Left lung (tissue), 10 donors: ENCODE results near the gene HIRIP3. TPM values are rescaled to one million over a fixed set of nuclear protein-coding genes. Genes with fewer than 3 reads are reported as not detected.

Source experiments
- ATAC-seq: fragments of 200-7000 bp; cut with Tn5 transposase; one replicate; pipeline ENCODE4 v1.9.1; 2020; ENCODE audit warnings: moderate library complexity
- DNase-seq, 4 donors: peaks; one replicate each; pipeline ENCODE4 v3.0.0-alpha.2; 2013 to 2020
- H3K27ac ChIP-seq, 2 donors: fragments of 200-600 bp; sonication (generic) in 1 of 2; one replicate each; pipeline versions ENCODE4 v1.5.0 to v1.8.0; 2020 to 2021
- H3K27me3 ChIP-seq, 2 donors: fragments of 200-600 bp; sonication (generic) in 1 of 2; one replicate each; pipeline versions ENCODE4 v1.5.0 to v1.8.0; 2020 to 2021
- H3K36me3 ChIP-seq, 2 donors: fragments of 200-600 bp; sonication (generic) in 1 of 2; one replicate each; pipeline versions ENCODE4 v1.5.0 to v1.8.0; 2020 to 2021
- H3K4me1 ChIP-seq, 2 donors: fragments of 200-600 bp; one replicate each; pipeline ENCODE4 v1.8.0; 2021
- H3K4me3 ChIP-seq, 2 donors: fragments of 200-600 bp; sonication (generic) in 1 of 2; one replicate each; pipeline versions ENCODE4 v1.5.0 to v1.8.0; 2020 to 2021; ENCODE audit warnings: mild to moderate bottlenecking in 1 of 2
- H3K9me3 ChIP-seq, 2 donors: fragments of 200-600 bp; sonication (generic) in 1 of 2; one replicate each; pipeline versions ENCODE4 v1.5.0 to v1.8.0; 2020 to 2021
- intact Hi-C, 2 donors: fragments of 100-400 bp; cut with DNase I; formaldehyde crosslinking; loops; one replicate each; pipeline versions ENCODE4 v1.11.2 to v1.14.2; 2022
- polyA plus RNA-seq, 6 donors: library from polyadenylated mRNA; unstranded; fragments of 120-200 nt; gene quantifications; one replicate each; pipeline ENCODE4 v1.2.1, GENCODE V29; 2013; ENCODE audit not compliant: insufficient read length in 6 of 6
- total RNA-seq, 2 donors: library from RNA; stranded (reverse); fragmentation: NEBNext Ultra II Directional; extraction: Animal tissue kit (Norgen Biotek cat#: 25700); gene quantifications; one replicate each; pipeline ENCODE4 v1.2.1, GENCODE V29; 2021
- TF ChIP-seq, protein P1 (sequence below), 2 donors: fragments of 200-600 bp; sonication (generic) in 1 of 2; IDR thresholded peaks; one replicate each; pipeline versions ENCODE4 v1.5.0 to v1.8.0; 2021; ENCODE audit warnings: antibody characterized with exemption in 2 of 2
- donor health status: DM: no; HTN: yes; CAD: no.
- donor health status: DM: no; HTN: no; CAD: no.

The HIRIP3 gene
- total and polyA plus RNA-seq, 8 donors, result 14.4 to 20.7 (median 18.1) TPM

GRCh38 chr16:30009990-30010843 is 14.8 kb upstream of the HIRIP3 start:
- H3K27ac ChIP-seq, result no peak overlapping the region
- intact Hi-C loops, result loop anchor here in 1 of 2 donors (10.0 kb wide), 3 partner anchors 85 to 305 kb away; partner anchors contain the start of gene KCTD13
- peak overlapping the region; percentile 15 to 28 for H3K4me3 ChIP-seq
- peaks cover 29 to 64% of the 10 kb centered on the region in 2 donors for H3K27me3 ChIP-seq
- peaks cover 12 to 18% of the 10 kb centered on the region in 2 donors for H3K4me1 ChIP-seq
- no peak for DNase-seq
- ATAC-seq, result no peak
- no peaks in the 10 kb centered on the region for H3K36me3 ChIP-seq
- no peaks in the 10 kb centered on the region for H3K9me3 ChIP-seq
- TF ChIP-seq, protein P1, sequence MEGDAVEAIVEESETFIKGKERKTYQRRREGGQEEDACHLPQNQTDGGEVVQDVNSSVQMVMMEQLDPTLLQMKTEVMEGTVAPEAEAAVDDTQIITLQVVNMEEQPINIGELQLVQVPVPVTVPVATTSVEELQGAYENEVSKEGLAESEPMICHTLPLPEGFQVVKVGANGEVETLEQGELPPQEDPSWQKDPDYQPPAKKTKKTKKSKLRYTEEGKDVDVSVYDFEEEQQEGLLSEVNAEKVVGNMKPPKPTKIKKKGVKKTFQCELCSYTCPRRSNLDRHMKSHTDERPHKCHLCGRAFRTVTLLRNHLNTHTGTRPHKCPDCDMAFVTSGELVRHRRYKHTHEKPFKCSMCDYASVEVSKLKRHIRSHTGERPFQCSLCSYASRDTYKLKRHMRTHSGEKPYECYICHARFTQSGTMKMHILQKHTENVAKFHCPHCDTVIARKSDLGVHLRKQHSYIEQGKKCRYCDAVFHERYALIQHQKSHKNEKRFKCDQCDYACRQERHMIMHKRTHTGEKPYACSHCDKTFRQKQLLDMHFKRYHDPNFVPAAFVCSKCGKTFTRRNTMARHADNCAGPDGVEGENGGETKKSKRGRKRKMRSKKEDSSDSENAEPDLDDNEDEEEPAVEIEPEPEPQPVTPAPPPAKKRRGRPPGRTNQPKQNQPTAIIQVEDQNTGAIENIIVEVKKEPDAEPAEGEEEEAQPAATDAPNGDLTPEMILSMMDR (IDR thresholded peaks at IDR 0.05), result no peak

DNA sequence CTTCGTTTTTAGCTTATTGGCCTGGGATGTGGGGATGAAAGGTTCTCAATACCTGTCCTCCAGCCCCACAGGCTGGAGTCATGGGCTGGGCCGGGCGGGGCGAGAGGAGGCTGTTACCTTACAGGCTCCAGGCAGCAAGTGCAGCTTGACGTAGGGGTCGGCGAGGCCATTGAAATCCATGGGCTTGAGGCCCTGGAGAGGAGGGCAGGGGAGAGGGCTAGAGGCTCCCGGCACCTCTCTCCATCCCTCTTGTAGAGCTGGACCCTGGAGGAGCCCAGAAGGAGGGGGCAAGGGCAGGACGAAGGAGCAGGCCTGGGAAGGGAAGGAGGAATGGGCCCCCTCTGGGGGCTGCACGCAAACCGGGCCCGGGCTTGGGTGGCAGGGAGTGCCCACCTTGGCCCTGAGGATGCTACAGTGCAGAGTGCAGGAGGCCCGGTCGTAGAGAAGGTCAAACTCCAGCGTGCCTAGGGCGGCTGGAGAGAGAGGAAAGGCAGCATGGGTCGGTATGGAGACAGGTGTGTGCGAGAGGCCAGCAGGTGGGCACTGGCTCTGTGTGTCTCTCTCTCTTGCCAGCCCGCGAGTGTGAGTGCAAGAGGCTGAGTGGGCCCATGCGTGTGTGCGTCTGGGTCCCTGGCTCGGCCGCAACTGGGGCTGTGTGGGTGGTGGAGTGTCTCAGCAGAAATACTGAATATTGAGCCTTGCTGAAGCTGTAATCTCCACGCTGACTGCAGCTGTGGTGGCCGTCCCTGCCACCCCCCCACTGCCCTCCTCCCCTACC is 13.9 kb upstream of the HIRIP3 start:
- ATAC-seq, result no peak
- no peak overlapping the region for H3K27ac ChIP-seq
- no peaks in the 10 kb centered on the region for H3K9me3 ChIP-seq
- peaks cover 12 to 27% of the 10 kb centered on the region in 2 donors for H3K4me1 ChIP-seq
- DNase-seq, result no peak
- TF ChIP-seq, protein P1 (IDR thresholded peaks at IDR 0.05), result no peak
- intact Hi-C loops, result loop anchor here in 1 of 2 donors (10.0 kb wide), 3 partner anchors 84 to 304 kb away; partner anchors contain the start of gene KCTD13
- peaks cover 29 to 64% of the 10 kb centered on the region in 2 donors for H3K27me3 ChIP-seq
- H3K4me3 ChIP-seq, result no peak overlapping the region
- H3K36me3 ChIP-seq, result peaks cover 0 to 2% of the 10 kb centered on the region in 2 donors

GRCh38 chr16:30007378-30007895 is 12.0 kb upstream of the HIRIP3 start:
- peaks cover 0 to 16% of the 10 kb centered on the region in 2 donors for H3K36me3 ChIP-seq
- peaks cover 29 to 54% of the 10 kb centered on the region in 2 donors for H3K27me3 ChIP-seq
- no peak overlapping the region for H3K27ac ChIP-seq
- TF ChIP-seq, protein P1 (IDR thresholded peaks at IDR 0.05), result no peak
- no peak overlapping the region for H3K4me3 ChIP-seq
- H3K9me3 ChIP-seq, result no peaks in the 10 kb centered on the region
- DNase-seq (no peak), ATAC-seq (no peak)
- H3K4me1 ChIP-seq, result peaks cover 12 to 27% of the 10 kb centered on the region in 2 donors
- intact Hi-C loops, result loop anchor here in 1 of 2 donors (10.0 kb wide), 3 partner anchors 83 to 303 kb away; partner anchors contain the start of gene KCTD13

DNA sequence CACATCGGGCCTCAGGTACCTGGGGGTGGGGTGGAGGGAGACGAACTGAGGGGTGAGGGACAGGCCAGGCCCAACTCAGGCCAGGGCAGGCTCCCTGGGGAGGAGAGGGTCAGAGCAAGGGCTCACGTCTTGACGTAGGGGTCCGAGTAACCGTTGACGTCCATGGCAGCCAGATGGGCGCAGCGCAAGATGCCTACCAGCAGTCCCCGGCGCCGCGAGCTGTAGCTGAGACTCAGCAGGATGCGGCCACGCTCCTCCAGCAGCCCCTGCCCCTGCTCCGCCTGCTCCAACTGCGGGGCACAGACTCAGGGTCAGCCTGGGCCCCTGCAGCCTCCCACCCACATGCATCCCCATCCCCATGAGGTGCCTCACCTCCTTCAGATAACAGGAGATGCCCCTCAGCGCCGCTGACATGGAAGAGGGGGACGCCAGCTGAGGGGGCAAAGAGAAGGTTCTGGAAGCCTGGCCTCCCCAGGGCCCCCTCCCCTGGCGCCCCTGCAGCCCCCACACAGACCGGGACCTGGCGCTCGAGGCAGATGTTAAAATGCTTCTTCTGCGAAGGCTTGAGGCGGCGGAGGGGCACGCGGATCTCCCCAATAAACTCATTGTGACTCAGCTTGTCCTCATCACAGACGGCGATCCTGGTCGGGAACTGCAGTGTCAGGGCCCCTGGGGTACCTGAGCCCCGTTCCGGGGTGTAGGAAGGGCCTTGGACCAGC is 11.4 kb upstream of the HIRIP3 start:
- DNase-seq (peak in 1 of 4 donors; percentile 73), ATAC-seq (no peak)
- Histone ChIP-seq H3K27me3 (peaks cover 25 to 47% of the 10 kb centered on the region in 2 donors), H3K36me3 (peaks cover 0 to 23% of the 10 kb centered on the region in 2 donors), H3K27ac (no peak overlapping the region), H3K9me3 (no peaks in the 10 kb centered on the region), H3K4me1 (peaks cover 12 to 27% of the 10 kb centered on the region in 2 donors), H3K4me3 (no peak overlapping the region)
- TF ChIP-seq, protein P1 (IDR thresholded peaks at IDR 0.05), result no peak
- intact Hi-C loops, result loop anchor here in 1 of 2 donors (10.0 kb wide), 3 partner anchors 82 to 302 kb away; partner anchors contain the start of gene KCTD13
